AG20443 (cell line): ENCODE results near the gene RAD51B.

ENCODE experiments used
- DNase-seq: peaks from one replicate; pipeline ENCODE4 v3.0.0; 2012; ENCODE audit warnings: low spot score, mixed read lengths

Gene RAD51B

DNA sequence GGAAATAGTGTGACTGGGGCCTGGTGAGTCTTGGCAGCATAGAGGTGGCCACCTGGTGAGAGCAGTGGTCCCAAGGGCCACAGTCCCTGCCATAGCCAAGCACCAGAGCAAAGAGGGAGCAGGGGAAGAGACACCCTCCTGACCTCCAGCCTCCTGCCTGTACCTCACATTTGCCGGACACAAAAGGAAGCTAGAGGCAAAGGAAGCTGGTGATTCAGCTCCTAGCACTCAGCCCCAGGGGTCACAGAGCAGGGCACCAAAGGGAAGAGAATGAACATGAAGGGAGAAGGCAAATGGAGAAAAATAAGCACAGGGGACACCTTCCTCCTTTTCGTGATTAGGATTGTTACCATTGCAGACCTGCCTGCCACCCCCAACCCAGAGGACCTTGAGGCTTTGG lies 756.5 kb downstream of the RAD51B start:
- DNase-seq = no peak

DNA sequence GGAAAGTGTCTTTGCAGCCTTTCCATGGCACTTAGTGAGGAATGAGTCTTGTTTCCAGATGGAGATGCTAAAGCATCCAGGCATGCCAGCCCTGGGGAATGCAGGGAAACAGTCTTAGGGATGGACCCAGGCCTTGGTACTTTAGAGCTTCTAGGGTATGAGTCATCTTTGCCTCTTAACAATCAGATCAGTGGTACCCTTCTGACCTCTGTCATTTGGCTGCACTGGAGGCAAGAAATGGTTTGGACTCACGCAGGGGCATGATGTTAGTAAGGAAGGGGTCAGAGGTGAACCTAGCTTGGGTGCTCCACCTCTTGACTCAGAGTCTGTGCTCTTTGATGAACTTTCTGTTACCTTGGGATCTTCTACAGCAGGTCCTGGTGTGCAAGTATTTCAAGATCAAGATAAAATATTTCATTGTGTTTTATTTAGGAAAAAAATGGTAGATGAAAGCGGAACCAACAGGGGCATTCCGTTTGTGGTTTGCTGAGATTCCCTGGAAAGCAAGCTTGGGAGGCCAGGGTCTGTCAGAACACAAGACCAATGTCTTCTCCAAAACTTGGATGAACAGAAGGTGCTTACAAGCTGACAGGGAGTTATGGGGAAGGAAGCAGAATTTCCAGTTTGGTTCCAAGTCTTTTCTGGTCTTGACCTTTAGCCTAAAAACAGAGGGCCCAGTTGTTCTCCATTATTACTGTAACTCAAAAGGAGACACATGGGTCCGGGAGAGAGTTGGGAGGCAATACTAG lies 757.1 kb downstream of the RAD51B start:
- DNase-seq = peak; percentile 54

DNA sequence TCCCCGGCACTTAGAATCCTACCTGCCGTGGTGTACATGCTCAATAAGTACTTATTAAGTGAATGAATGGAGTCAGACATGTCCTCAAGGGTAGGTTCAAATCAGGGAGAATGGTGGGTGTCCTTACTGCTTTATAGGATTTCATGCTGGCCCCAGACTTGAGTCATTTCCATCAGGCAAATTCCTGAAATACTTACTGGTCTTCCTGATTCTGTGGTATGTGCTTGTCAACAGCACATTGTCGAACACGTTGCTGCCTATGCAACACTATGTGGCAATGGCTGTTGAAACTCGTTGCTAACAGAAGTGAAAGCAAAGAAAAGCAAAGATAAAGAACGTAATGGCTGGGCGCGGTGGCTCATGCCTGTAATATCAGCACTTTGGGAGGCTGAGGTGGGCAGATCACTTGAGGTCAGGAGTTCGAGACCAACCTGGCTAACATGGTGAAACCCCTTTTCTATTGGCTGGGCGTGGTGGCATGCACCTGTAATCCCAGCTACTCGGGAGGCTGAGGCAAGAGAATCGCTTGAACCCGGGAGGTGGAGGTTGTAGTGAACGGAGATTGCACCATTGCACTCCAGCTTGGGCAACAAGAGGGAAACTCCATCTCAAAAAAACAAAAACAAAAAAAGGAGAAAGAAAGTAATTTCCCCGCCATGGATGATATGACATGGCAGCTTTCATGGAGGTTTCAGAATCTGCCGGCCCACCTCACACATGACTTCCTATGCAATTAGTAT lies 758.4 kb downstream of the RAD51B start:
- DNase-seq = peak; percentile 91

DNA sequence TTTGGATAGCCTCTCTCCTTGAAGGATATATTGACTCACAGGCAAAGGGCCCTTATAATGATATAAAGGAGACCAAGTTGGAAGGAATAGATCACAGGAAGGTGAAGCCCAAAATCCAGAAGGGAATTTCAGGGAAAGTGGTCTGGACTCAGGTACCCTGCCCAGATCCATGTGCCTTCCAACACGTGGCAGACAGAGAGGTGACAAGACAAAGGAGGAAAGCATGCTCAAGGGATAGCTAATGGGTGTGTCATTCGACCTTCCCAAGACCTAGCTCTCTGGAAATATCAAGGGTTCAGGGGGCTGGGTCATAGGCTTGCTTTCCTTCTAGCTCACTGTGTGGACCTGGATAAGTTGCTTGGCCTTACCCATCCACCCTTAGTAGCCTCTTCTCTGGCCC lies 759.0 kb downstream of the RAD51B start:
- no peak for DNase-seq

DNA sequence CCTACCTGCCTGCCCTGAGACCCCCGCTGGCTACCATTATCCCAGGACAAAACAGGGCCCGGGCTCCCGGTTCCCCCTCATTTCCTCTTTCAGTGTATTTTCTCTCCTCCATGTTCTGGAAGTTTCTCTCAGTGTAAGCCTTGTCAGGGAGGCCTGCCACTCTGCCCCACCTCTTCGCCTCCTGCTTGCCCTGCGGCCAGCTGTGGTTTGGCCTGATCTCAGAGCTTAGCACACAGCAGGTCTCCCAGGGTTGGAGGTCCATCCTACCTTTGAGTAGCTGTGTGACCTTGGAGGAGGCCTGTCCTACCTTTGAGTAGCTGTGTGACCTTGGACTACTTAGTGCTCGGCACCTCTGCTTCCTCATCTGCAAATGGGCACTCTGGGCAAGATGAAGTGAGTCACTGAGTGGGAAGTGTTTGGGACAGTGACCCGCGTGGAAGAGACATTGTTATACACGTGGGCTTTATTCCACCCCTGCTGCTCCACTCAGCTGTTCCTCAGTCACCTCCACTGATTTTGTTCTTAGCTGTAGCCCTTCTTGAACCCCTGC lies 760.6 kb downstream of the RAD51B start:
- no peak for DNase-seq

DNA sequence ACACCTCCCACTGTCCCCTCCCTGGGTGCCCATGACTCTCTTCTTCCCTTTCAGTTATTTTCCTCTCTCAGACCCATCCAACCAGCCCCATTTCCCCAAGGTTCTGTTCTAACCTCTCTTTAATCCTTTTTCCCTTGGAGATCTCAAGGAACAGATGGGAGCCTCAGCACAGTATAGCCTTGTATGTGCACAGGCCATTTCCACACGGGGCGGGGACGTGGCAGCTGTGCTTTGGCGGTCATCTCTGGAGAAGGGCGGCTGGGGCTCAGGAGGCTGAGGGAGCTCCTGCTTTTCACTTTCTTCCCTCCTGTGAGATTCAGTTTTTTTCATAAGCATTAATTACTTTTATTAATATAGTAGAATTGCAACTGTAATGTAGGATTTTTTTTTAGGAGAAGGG lies 761.1 kb downstream of the RAD51B start:
- no peak for DNase-seq

DNA sequence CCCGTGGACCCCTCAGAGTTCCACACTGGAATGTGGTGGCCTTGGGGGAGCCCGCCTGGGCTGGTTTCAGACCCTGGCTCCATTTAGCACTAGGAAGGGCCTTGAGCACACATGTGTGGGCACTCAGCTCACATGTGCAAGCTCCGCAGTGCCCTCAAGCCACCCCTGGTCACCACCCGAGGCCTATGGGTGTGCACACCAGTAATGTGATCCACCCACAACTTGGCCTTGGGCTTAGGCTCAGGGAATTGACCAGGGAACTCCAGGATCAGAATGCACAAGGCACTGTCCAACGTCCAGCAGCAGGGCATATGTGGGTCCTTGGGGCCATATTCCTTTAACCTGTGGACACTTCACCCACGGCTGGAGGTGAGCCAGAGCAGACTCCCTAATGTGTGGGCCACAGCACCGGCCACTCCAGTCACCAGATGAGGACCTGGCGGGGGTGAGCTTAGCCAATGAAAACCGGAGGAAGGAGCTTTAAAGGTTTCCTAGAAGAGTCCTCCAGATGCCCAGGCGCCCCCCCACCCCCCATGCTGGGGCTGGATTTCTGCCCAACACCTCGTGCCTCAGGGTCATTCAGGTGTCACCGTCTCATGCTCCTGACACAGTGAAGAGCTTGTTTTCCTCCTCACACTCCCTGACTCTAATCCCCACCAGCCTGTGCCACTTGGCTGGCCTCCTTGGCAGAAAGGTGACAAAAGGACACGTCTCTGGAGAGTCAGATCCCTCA lies 764.1 kb downstream of the RAD51B start:
- no peak for DNase-seq

DNA sequence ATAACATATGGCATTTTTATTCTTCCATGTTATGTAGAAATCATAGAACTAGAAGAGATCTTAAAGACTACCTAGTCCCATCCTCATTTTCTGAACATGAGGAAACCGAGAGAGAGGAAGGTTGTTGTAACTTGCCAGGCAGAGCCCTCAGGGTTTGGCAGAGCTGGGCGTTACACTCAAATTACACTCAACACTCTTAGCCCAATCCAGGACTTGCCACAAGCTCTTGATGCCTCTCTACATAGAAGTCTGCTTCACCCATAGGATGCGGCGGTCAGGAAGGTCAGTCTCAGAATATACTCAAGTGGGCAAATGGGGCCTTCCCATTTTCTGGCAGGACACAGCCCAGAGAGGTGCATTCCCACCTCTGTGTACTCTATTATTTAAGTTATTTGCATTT lies 765.2 kb downstream of the RAD51B start:
- no peak for DNase-seq

DNA sequence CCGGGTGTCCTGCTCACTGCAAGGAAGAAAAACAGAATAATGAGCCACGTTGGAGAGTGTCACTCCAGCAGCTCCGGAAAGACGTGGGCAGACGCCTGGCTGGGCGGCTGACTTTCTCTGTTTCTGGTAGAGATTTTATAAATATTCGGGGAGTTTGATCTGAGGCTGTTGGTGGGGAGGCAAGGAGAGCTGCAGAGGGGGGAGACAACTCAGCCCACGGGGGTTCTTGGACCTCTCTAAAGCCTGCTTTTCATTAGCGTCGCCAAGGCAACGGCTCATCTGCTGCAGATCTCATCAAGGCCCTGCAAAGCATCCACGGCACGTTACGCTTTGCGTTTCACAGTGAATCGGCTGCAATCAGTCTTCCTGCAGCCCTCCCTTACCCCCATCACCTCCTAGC lies 766.1 kb downstream of the RAD51B start:
- peak; percentile 45 for DNase-seq

DNA sequence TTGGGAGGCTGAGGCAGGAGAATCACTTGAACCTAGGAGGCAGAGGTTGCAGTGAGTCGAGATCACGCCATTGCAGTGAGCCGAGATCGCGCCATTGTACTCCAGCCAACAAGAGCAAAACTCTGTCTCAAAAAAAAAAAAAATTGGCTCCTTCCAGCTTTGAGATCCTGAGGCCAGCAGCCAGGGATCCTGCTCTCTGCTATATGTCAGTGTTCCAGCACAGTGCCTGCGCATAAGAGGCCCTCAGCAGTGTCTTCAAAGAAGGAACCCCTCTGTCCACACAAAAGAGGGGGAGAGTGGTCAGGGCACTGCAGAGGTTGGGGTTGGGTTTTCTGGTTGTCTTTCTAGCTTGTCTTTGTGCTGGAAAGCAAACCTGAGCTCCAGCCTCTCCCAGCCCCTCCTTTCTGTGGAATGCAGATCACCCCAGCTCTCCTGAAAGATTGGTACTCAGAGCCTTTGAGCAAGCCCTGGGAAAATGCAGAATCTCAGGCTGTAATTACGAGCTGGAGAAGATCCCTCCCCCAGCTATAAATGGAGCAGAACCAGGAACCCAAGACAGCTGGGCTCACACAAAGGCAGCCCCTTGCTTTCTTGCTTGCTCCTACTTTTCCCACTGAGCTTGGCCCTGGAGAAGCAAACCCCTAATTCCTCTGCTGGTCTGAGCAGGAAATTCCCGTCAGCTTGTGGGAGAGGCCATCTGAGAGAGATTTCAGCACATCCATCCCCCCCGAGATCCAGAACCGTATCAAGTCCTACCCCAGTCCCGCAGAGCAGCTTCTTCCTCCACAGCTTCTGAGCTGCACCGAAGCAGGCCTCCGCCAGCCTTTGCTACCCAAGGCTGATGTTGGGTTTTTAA lies 767.5 kb downstream of the RAD51B start:
- DNase-seq = no peak

DNA sequence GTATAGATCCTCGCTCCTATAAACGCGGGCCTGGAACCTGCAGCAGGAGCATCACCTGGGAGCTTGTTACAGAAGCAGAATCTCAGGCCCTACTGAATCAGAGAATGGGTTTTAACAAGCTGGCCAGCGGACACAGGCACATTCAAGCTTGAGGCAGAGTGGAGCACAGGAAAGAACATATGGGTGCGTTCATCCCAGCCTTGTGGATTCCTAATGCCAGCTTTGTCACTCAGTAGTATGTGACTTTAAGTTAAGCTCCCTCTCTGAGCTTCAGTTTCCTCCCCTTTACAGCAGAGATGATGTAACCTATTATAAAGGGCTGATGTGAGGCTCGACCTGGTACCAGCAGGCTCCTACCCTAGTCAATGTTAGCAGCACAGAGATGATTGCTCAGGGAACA lies 768.4 kb downstream of the RAD51B start:
- no peak for DNase-seq

DNA sequence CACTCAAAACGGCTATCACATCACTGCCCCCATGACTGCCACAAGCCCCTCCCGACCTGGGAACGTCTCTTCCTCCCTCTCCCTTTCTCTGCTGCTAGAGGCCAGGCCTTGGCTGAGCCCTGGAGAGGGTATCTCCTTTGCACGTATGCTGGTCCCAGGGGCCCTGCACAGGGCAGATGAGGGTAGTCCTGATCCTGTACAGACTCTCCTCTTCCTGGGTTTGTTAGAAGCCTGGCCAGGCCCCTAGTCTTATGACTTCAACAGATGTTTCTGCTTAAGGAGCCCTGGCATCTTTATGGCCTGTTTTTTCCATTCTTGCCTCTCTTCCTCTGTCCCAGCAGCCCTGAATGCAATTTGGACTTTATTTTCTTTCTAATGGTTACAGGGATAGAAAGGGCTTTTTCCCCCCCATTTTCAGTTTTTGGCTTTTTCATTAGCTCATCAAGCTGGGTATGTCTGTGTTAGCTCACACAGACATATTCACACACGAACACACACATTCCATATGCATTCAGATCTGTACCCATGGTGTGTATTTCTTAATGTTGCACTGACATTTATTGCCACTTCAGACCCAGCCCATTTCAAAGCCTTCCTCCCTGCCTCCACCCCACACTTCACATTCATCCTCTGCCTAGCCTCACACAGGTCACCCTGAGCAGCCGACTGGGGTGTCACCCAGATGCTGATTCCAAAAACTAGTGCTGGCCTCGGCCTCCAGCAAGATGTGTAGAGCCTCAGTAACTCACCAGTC lies 770.0 kb downstream of the RAD51B start:
- peak; percentile 79 for DNase-seq

DNA sequence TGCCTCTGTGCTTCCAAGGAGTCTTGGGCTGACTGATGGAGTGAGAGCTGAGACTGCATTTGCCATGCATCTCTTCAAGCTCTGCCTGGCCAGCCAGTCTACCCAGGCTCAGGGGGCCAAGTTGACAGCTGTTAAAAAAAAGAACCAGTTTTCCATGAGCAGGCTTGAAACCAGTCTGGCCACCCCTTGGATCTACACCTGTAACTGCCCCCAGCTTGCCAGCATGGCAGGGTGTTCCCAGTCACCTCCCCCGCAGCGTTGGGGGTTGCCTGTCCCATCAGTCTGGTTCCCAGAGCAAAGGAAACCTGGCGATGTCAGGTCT lies 770.6 kb downstream of the RAD51B start:
- no peak for DNase-seq

DNA sequence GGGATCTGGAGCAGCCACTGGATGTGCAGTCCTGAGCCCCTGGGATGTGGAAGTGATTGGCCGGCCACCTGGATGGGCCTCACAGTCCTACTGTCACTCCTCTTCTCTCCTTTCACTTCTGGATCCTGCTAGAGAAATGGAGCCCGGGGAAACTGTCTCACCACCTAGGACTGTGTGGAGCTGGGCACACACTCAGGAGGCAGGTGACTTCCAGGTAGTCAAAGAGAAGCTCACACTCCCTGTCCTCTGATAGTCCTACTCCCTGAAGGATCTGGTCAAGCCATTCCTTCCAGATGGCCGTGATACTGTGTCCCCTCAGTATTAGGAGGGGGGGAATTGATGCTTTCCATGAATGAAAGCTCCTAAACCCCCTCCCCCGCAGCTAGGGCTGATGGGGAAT lies 772.2 kb downstream of the RAD51B start:
- no peak for DNase-seq

DNA sequence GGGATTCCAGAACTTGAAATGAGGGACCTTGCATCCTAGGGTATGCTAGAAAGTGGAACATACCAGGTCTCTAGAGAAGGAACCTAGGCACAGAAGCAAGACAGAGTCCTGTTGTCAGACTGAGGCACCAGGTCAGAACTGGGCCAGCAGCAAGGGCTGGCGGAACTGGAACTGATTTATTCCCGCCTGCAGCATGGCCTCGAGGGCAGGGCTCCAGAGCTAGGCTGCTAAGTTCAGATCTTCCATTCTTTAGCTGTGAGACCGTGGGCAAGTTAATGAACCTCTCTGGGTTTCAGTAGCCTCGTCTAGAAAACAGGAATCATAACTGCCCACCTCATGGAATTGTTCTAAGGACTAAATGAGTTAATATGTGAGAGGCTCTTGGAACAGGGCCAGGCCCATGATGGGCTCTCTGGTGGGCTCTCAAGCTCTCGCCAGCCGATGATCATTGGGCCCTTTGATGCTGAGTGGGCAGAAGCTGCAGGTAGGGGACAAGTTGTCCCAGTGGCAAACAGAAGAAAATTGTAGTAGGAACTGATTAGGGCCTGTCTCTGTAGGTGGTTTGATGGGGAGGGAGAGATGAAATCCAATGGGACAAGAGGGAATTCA lies 773.5 kb downstream of the RAD51B start:
- no peak for DNase-seq

DNA sequence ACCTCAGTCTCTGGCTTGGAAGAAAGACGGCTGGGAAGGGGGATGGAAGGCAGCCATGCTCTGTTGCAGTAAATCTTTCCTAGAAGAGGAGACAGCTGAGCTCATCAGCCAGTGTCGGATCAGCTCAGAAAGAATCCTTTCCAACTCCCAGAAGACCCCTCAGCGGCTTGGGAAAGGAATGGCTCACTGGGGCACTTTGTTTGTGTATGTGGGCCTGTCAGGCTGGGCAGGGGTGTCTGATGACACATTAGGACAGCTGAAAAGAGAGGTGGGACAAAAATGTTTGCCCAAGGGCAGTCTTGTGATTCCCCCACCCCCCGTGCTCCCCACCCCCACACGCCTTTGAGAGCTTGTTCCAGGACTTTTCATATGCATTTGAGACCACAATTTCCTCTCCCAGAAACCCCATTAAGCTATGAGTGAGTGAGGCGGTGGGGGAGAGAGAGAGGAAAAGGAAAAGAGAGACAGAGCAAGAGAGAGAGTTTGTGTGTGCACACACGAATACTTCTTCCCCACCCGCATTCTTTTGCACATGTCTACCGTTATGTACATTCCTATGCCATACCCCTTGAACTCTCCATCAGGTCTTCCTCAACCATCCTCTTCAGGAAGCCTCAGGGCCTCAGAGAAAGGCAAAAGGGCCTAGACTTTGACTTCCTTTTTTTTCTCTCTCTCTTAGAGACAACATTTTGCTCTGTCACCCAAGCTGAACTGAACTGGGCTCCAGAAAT lies 774.4 kb downstream of the RAD51B start:
- no peak for DNase-seq

DNA sequence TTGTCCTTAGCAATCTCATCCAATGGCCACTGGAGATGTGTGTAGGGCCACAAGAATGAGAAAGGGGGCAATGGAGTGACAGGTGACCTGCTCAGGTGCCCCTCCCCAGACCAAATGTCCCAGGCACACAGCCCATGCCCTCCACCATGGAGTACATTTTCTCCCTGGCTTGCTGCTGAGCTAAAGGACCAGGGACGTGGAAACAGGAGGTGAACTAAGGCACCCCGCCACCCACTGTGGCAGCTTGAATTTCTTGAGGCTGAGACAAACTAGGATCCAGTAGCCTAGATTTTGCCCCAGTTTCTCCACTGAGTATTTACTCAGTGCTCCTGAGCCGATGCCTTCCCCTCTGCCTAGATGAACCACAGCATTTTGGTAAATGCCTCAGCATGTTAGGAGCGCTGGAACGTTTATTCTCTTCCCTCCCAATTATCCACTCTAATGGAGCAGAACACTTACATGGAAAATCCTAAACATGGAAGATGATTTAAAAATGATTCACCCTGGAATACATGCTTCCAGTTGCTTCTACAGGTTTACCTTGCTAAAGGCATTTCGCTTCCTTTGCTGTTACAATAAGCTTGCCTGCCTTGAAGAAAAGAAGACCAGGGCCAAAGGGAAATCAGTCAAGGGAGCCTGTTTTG lies 775.3 kb downstream of the RAD51B start:
- DNase-seq = no peak

DNA sequence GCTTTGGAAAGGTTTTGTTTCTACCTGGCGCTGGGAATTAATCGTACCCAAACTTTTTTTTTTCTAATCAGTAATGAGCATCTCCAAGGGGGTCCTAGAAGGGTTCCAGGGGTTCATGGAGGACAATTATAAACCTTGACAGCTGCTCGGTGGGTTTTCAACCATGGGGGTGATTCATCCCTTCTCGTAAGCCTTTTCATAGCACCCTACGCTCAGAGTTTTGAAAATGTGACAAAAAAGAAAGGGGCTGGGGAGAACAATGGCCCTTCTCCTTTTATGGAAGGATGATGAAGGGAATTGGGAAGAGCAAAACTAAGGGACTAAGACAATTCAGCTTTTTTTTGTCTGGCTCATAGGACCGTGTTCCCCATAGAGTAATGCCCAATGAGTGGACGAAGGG lies 776.6 kb downstream of the RAD51B start:
- DNase-seq = no peak

DNA sequence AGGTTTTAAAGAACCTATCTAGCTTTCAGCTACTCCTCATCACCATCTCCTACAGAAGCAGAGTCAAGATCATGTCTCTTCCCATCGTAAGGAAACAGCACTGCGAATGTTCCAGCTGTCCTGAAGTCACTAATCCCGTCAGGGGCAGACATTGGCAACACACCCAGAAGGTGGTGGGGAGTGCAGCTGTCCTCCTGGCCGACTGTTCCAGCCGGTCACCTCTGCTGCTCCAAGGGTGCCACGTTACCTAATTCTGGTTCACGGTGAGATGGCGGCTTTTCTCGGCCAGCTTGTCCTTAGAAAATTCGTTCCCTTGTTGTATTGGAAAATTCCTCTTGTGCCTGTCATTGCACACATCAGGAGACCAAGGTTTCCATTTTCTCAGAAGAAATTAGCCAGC lies 777.1 kb downstream of the RAD51B start:
- DNase-seq = no peak

DNA sequence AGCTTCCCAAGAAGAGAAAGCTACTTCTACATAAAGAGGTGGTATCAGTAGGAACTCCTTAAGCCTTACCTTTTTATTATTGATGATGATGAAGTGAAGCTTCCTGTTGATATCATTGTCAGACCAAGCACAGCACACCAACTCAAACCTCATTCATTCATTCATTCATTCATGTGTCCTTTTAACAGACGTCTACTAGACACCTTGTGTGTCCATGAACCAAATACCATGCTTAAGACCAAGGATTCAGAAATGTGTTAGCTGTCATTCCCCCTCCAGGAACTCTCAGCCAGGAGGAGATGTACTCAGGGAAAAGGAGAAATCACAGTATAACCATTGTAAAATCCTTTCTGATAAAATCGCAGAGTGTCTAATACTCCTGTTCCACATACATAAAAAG lies 778.5 kb downstream of the RAD51B start:
- DNase-seq = no peak
